Measurements from ENCODE around the gene ANKS6. TPM values are rescaled to one million over a fixed set of nuclear protein-coding genes. Genes with fewer than 3 reads are reported as not detected.

The ANKS6 gene
- polyA plus RNA-seq, 1 experiment, result 13.0 TPM

DNA sequence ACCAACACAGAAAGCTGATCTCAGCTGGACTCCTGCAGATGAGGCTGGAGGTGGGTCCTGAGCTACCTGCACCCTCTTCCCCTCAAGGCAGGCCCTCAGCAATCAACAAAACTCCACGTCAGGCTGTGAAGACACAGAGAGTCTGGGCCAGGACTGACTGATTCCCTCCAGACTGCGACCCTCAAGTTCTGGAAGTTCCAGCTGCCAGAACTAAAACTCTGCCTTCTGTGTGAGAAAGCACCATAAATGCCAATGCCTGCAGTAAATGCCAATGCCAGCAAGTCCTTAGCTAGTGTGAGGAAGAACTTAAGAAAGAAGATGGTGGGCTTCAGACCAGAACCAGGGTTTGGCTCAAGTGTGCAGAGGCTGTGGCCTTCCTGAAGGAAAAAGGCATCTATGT, 45.1 kb downstream of the ANKS6 start:
- POLR2A ChIA-PET, result no interaction called here
- CTCF ChIA-PET, result no interaction called here
- TF ChIP-seq, protein P1, sequence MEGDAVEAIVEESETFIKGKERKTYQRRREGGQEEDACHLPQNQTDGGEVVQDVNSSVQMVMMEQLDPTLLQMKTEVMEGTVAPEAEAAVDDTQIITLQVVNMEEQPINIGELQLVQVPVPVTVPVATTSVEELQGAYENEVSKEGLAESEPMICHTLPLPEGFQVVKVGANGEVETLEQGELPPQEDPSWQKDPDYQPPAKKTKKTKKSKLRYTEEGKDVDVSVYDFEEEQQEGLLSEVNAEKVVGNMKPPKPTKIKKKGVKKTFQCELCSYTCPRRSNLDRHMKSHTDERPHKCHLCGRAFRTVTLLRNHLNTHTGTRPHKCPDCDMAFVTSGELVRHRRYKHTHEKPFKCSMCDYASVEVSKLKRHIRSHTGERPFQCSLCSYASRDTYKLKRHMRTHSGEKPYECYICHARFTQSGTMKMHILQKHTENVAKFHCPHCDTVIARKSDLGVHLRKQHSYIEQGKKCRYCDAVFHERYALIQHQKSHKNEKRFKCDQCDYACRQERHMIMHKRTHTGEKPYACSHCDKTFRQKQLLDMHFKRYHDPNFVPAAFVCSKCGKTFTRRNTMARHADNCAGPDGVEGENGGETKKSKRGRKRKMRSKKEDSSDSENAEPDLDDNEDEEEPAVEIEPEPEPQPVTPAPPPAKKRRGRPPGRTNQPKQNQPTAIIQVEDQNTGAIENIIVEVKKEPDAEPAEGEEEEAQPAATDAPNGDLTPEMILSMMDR (IDR thresholded peaks at IDR 0.05; ENCODE audit: insufficient read depth, low read depth, low read length), result no peak

DNA sequence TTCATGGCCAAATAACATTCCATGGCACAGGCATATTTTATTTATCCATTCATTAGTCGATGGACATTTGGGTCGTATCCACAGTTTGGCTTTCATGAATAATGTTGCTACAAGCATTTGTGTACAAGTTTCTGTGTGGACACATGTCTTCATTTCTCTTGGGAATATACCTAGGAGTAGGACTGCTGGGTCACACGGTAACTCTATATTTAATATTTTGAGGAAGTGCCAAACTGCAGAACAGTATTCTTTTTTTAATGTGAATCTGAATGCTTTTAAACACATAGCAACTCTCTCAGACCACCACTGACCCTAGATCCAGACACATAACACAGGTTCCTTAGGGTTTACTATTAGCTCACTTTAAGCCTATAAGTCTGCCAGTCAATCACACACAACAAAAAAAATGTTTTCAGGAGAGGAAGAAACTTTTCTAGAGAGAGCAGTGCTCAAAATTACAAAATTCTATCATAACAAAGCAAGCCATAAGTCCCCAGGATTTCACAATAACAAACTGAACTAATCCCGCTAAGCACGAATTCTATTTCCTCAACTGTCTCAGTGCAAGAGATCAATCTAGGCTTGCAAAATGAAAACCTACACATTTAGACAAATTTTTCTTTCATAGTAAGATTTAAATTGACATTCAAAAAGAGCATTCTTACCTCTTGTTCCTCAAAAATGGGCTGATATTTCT, 45.8 kb downstream of the ANKS6 start:
- DNase-seq (ENCODE audit: low read depth), result no peak
- Histone ChIP-seq H3K27me3 (ENCODE audit: control insufficient read depth, insufficient read depth, low read length) (no peaks in the 10 kb centered on the region), H3K4me3 (ENCODE audit: low read depth, low read length) (no peak overlapping the region), H3K36me3 (ENCODE audit: control insufficient read depth, insufficient read depth, low read length) (0 out of 2 replicates have a peak, but pooled peaks cover 2% of the 10 kb centered on the region)
- ChIA-PET POLR2A (no interaction called here), CTCF (no interaction called here)
- TF ChIP-seq, protein P1 (IDR thresholded peaks at IDR 0.05; ENCODE audit: insufficient read depth, low read depth, low read length), result no peak

More for the DNA sequence above, 45.1 kb downstream of the ANKS6 start:
- Histone ChIP-seq H3K27me3 (ENCODE audit: control insufficient read depth, insufficient read depth, low read length) (no peaks in the 10 kb centered on the region), H3K36me3 (ENCODE audit: control insufficient read depth, insufficient read depth, low read length) (peaks cover 2% of the 10 kb centered on the region), H3K4me3 (ENCODE audit: low read depth, low read length) (no peak overlapping the region)
- DNase-seq (ENCODE audit: low read depth), result no peak

DNA sequence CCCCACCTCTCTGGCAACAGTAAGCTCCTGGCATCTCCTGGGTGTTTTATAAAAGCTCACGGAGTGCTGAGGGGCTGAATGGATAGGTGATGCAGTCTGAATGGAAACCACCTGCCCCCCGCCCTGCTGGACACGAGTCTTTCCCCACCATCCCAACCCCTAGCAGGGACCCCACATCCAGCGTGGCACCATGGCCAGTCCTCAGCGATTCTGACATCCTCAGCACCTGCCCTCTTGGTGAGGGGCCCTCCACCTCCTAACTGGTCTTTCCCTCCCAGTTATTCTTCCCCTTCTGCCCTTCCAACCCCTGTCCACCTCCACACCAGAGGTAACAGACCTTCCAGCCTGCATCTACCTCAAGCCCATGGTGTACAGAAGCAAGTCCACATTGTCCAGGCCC, 48.9 kb downstream of the ANKS6 start:
- no peak for DNase-seq (ENCODE audit: low read depth)
- TF ChIP-seq, protein P1 (IDR thresholded peaks at IDR 0.05; ENCODE audit: insufficient read depth, low read depth, low read length), result no peak
- ChIA-PET POLR2A (no interaction called here), CTCF (interaction anchor here (0.7 to 4.1 kb wide), 2 partner anchors 28 to 510 kb away, joined by 3 to 22 read pairs; no protein-coding TSS in a partner anchor)
- peaks cover 4% of the 10 kb centered on the region for H3K36me3 ChIP-seq (ENCODE audit: control insufficient read depth, insufficient read depth, low read length)
- H3K4me3 ChIP-seq (ENCODE audit: low read depth, low read length), result no peak overlapping the region
- H3K27me3 ChIP-seq (ENCODE audit: control insufficient read depth, insufficient read depth, low read length), result no peaks in the 10 kb centered on the region

DNA sequence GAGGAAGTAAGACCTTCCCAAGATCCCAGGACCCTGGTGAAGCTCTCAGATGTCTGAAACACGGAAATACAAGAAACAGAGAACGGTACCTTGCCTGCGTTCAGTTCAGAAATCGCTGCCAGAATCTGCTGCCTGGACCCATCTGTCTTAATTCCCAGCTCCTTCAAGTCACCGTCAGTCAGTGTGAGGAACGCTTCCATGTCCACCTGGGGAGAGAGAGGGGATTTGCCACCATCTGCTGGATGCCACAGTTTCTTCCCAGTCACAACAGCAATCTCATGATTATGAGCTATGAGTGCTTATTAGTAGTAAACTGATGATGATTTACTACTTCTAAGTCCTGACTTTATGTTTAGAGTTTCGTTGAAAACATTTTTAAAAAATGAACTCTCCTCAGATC, 50.9 kb downstream of the ANKS6 start:
- DNase-seq (ENCODE audit: low read depth), result no peak
- ChIA-PET CTCF (interaction anchor here (4.1 kb wide), 1 partner anchor 30 kb away, joined by 22 read pairs; no protein-coding TSS in a partner anchor), POLR2A (no interaction called here)
- Histone ChIP-seq H3K27me3 (ENCODE audit: control insufficient read depth, insufficient read depth, low read length) (no peaks in the 10 kb centered on the region), H3K4me3 (ENCODE audit: low read depth, low read length) (no peak overlapping the region), H3K36me3 (ENCODE audit: control insufficient read depth, insufficient read depth, low read length) (peaks cover 4% of the 10 kb centered on the region)
- TF ChIP-seq, protein P1 (IDR thresholded peaks at IDR 0.05; ENCODE audit: insufficient read depth, low read depth, low read length), result no peak

DNA sequence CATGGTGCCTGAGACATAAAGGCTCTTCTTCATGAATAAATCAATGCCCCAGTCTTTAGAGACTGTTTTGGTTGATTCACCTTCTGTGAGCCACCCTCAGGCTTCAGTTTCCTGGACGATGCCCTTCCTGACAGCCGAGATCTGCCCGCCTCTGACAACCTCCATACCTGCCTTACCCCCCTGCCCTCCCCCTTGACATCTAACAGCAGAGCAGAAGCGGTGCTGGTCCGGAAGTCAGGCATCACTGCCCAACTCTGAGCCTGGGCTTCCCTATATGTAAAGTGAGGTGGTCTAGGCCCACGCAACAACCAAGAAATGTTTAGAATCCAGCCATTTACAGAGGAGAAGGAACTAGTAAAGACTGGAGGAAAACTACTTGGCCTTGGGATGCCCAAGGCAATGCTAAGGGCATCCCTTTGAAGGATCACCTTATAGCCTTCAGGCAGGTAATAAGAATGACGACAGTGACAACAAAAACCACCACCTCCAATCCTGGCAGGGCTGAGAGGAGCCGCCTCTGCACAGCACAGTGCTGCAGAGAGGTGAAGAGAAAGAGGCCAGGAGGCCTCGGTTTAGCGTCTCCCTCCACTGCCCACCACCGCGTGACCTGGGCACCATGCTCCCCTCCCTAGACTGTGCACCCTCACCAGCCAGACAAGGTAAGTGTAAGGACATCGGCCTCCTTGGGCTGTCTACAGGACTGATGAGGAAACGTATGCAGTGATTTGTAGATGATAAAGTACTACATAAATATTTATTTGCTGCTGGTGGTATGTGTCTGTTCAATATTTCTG, 52.3 kb downstream of the ANKS6 start:
- Histone ChIP-seq H3K36me3 (ENCODE audit: control insufficient read depth, insufficient read depth, low read length) (peaks cover 4% of the 10 kb centered on the region), H3K4me3 (ENCODE audit: low read depth, low read length) (no peak overlapping the region), H3K27me3 (ENCODE audit: control insufficient read depth, insufficient read depth, low read length) (no peaks in the 10 kb centered on the region)
- POLR2A ChIA-PET, result no interaction called here
- CTCF ChIA-PET, result no interaction called here
- TF ChIP-seq, protein P1 (IDR thresholded peaks at IDR 0.05; ENCODE audit: insufficient read depth, low read depth, low read length), result no peak
- no peak for DNase-seq (ENCODE audit: low read depth)

All from BJ (cell line).